DMS 273 (cell line): ENCODE measurements around the gene RGL4.

Experiments used
- DNase-seq: peaks from one replicate; lab custom pipeline; 2025; ENCODE audit not compliant: unreplicated experiment; lab: John Stamatoyannopoulos, UW

The RGL4 gene

GRCh38 chr22:23697031-23697970 is 6.5 kb downstream of the RGL4 start:
- DNase-seq = no peak

GRCh38 chr22:23698094-23698493 is 7.3 kb downstream of the RGL4 start:
- DNase-seq = no peak

- no peak for DNase-seq
Observed at GRCh38 chr22:23698673-23699235, 7.9 kb downstream of the RGL4 start.

GRCh38 chr22:23700706-23701105 is 9.9 kb downstream of the RGL4 start:
- DNase-seq = no peak

- DNase-seq = no peak
Observed at GRCh38 chr22:23704062-23704461, 13.2 kb downstream of the RGL4 start.

- DNase-seq = no peak
Observed at GRCh38 chr22:23704829-23705228, 14.0 kb downstream of the RGL4 start.

- no peak for DNase-seq
Observed at GRCh38 chr22:23705358-23705757, 14.5 kb downstream of the RGL4 start.

- no peak for DNase-seq
Observed at GRCh38 chr22:23708270-23708669, 17.5 kb downstream of the RGL4 start.

- no peak for DNase-seq
Observed at GRCh38 chr22:23709107-23709506, 18.3 kb downstream of the RGL4 start.

- DNase-seq = no peak
Observed at GRCh38 chr22:23712256-23712655, 21.4 kb downstream of the RGL4 start.

GRCh38 chr22:23713696-23714595 is 23.1 kb downstream of the RGL4 start:
- DNase-seq = no peak

GRCh38 chr22:23714596-23715578 is 24.1 kb downstream of the RGL4 start:
- peak; percentile 26 for DNase-seq

- DNase-seq = no peak
Observed at GRCh38 chr22:23715806-23716375, 25.1 kb downstream of the RGL4 start.

- DNase-seq = peak; percentile 92
Observed at GRCh38 chr22:23716811-23717801, 26.3 kb downstream of the RGL4 start.

- DNase-seq = peak; percentile 8
Observed at GRCh38 chr22:23718371-23719165, 27.8 kb downstream of the RGL4 start.

GRCh38 chr22:23720855-23721254 is 30.0 kb downstream of the RGL4 start:
- no peak for DNase-seq

- no peak for DNase-seq
Observed at GRCh38 chr22:23722160-23722559, 31.3 kb downstream of the RGL4 start.

- DNase-seq = no peak
Observed at GRCh38 chr22:23722724-23723123, 31.9 kb downstream of the RGL4 start.
